ENCODE results near the gene ERGIC1.
"Not testable (repeated sequence)": the region's sequence is repeated elsewhere in the genome, so short reads cannot be mapped to it uniquely, and the experiment has no call there.

ERGIC1 gene

GRCh38 chr5:172848419-172848818, 14.4 kb downstream of the ERGIC1 start:
- no peak for TF ChIP-seq JUND (IDR thresholded peaks at IDR 0.05; ENCODE audit: low read depth)
- DNase-seq (ENCODE audit: low read depth in 1 of 2, low spot score in 1 of 2) = peak in 1 of 2 experiments; percentile 49
- in situ Hi-C loops (cut with HindIII; ENCODE audit: low pct_unique_long_range_greater_than_20kb, low sequenced_read_pairs) = no loop called here

- in situ Hi-C loops (cut with HindIII; ENCODE audit: low pct_unique_long_range_greater_than_20kb, low sequenced_read_pairs) = no loop called here
- no peak for DNase-seq (ENCODE audit: low read depth in 1 of 2, low spot score in 1 of 2)
- no peak for TF ChIP-seq JUND (IDR thresholded peaks at IDR 0.05; ENCODE audit: low read depth)
Observed at GRCh38 chr5:172849606-172850453, 15.8 kb downstream of the ERGIC1 start.

- TF ChIP-seq JUND (IDR thresholded peaks at IDR 0.05; ENCODE audit: low read depth) = no peak
- DNase-seq (ENCODE audit: low read depth in 1 of 2, low spot score in 1 of 2) = no peak
- in situ Hi-C loops (cut with HindIII; ENCODE audit: low pct_unique_long_range_greater_than_20kb, low sequenced_read_pairs) = no loop called here
Observed at GRCh38 chr5:172850454-172850797, 16.4 kb downstream of the ERGIC1 start.

- in situ Hi-C loops (cut with HindIII; ENCODE audit: low pct_unique_long_range_greater_than_20kb, low sequenced_read_pairs); DNase-seq (ENCODE audit: low read depth in 1 of 2, low spot score in 1 of 2): not testable (repeated sequence)
Observed at GRCh38 chr5:172851254-172851653, 17.2 kb downstream of the ERGIC1 start.

GRCh38 chr5:172852490-172853354, 18.7 kb downstream of the ERGIC1 start:
- no peak for DNase-seq (ENCODE audit: low read depth in 1 of 2, low spot score in 1 of 2)
- TF ChIP-seq JUND (IDR thresholded peaks at IDR 0.05; ENCODE audit: low read depth) = no peak
- in situ Hi-C loops (cut with HindIII; ENCODE audit: low pct_unique_long_range_greater_than_20kb, low sequenced_read_pairs) = no loop called here

GRCh38 chr5:172853355-172853975, 19.4 kb downstream of the ERGIC1 start:
- in situ Hi-C loops (cut with HindIII; ENCODE audit: low pct_unique_long_range_greater_than_20kb, low sequenced_read_pairs) = no loop called here

GRCh38 chr5:172854451-172854871, 20.4 kb downstream of the ERGIC1 start:
- no peak for TF ChIP-seq JUND (IDR thresholded peaks at IDR 0.05; ENCODE audit: low read depth)
- in situ Hi-C loops (cut with HindIII; ENCODE audit: low pct_unique_long_range_greater_than_20kb, low sequenced_read_pairs) = no loop called here
- DNase-seq (ENCODE audit: low read depth in 1 of 2, low spot score in 1 of 2) = no peak

More at GRCh38 chr5:172853355-172853975, 19.4 kb downstream of the ERGIC1 start:
- DNase-seq (ENCODE audit: low read depth in 1 of 2, low spot score in 1 of 2) = no peak
- TF ChIP-seq JUND (IDR thresholded peaks at IDR 0.05; ENCODE audit: low read depth) = no peak

- TF ChIP-seq JUND (IDR thresholded peaks at IDR 0.05; ENCODE audit: low read depth) = no peak
- no peak for DNase-seq (ENCODE audit: low read depth in 1 of 2, low spot score in 1 of 2)
- in situ Hi-C loops (cut with HindIII; ENCODE audit: low pct_unique_long_range_greater_than_20kb, low sequenced_read_pairs) = no loop called here
Observed at GRCh38 chr5:172854971-172855370, 20.9 kb downstream of the ERGIC1 start.

GRCh38 chr5:172855597-172856292, 21.7 kb downstream of the ERGIC1 start:
- in situ Hi-C loops (cut with HindIII; ENCODE audit: low pct_unique_long_range_greater_than_20kb, low sequenced_read_pairs) = no loop called here
- TF ChIP-seq JUND (IDR thresholded peaks at IDR 0.05; ENCODE audit: low read depth) = no peak
- no peak for DNase-seq (ENCODE audit: low read depth in 1 of 2, low spot score in 1 of 2)

- no peak for DNase-seq (ENCODE audit: low read depth in 1 of 2, low spot score in 1 of 2)
- no peak for TF ChIP-seq JUND (IDR thresholded peaks at IDR 0.05; ENCODE audit: low read depth)
- in situ Hi-C loops (cut with HindIII; ENCODE audit: low pct_unique_long_range_greater_than_20kb, low sequenced_read_pairs) = no loop called here
Observed at GRCh38 chr5:172856336-172856735, 22.3 kb downstream of the ERGIC1 start.

GRCh38 chr5:172857982-172858381, 23.9 kb downstream of the ERGIC1 start:
- no peak for TF ChIP-seq JUND (IDR thresholded peaks at IDR 0.05; ENCODE audit: low read depth)
- no peak for DNase-seq (ENCODE audit: low read depth in 1 of 2, low spot score in 1 of 2)
- in situ Hi-C loops (cut with HindIII; ENCODE audit: low pct_unique_long_range_greater_than_20kb, low sequenced_read_pairs) = no loop called here

- in situ Hi-C loops (cut with HindIII; ENCODE audit: low pct_unique_long_range_greater_than_20kb, low sequenced_read_pairs) = no loop called here
- DNase-seq (ENCODE audit: low read depth in 1 of 2, low spot score in 1 of 2) = no peak
- TF ChIP-seq JUND (IDR thresholded peaks at IDR 0.05; ENCODE audit: low read depth) = no peak
Observed at GRCh38 chr5:172858511-172858989, 24.5 kb downstream of the ERGIC1 start.

Measured in T47D (cell line).